GM18951 (cell line): ENCODE data around the gene RNF2.

Experiments used
- POLR2A ChIP-seq: IDR thresholded peaks from 4 replicates; pipeline ENCODE4 v1.6.1; 2011; ENCODE audit warnings: mild to moderate bottlenecking; ENCODE audit not compliant: insufficient read length, insufficient read depth; ENCODE audit errors: extremely low read depth
- in situ Hi-C: fragments of 300-500 bp; cut with MboI; formaldehyde crosslinking; loops from one replicate; pipeline ENCODE4 v1.12.0; 2022; ENCODE audit warnings: low sequenced_read_pairs, mixed read lengths, inconsistent platforms; ENCODE audit not compliant: unreplicated experiment

The RNF2 gene

GRCh38 chr1:185039726-185040407, 5.5 kb upstream of the RNF2 start:
- TF ChIP-seq POLR2A, result no peak
- in situ Hi-C loops, result no loop called here

- TF ChIP-seq POLR2A, result no peak
- in situ Hi-C loops, result no loop called here
Measured at GRCh38 chr1:185040408-185040735, 5.0 kb upstream of the RNF2 start.

GRCh38 chr1:185041742-185042141, 3.6 kb upstream of the RNF2 start:
- in situ Hi-C loops, result no loop called here
- TF ChIP-seq POLR2A, result no peak

GRCh38 chr1:185042737-185043136, 2.6 kb upstream of the RNF2 start:
- in situ Hi-C loops, result no loop called here

GRCh38 chr1:185044387-185044786, 971 bp upstream of the RNF2 start:
- in situ Hi-C loops, result no loop called here
- no peak for TF ChIP-seq POLR2A

More at GRCh38 chr1:185042737-185043136, 2.6 kb upstream of the RNF2 start:
- TF ChIP-seq POLR2A, result no peak

- TF ChIP-seq POLR2A, result no peak
- in situ Hi-C loops, result no loop called here
Measured at GRCh38 chr1:185045814-185046492, 595 bp downstream of the RNF2 start.

GRCh38 chr1:185046668-185047067, 1.3 kb downstream of the RNF2 start:
- no peak for TF ChIP-seq POLR2A
- in situ Hi-C loops, result no loop called here

GRCh38 chr1:185049670-185050069, 4.3 kb downstream of the RNF2 start:
- in situ Hi-C loops, result no loop called here
- no peak for TF ChIP-seq POLR2A

GRCh38 chr1:185050823-185051451, 5.6 kb downstream of the RNF2 start:
- no peak for TF ChIP-seq POLR2A
- in situ Hi-C loops, result no loop called here

GRCh38 chr1:185053204-185053603, 7.8 kb downstream of the RNF2 start:
- in situ Hi-C loops, result no loop called here
- TF ChIP-seq POLR2A, result no peak

- in situ Hi-C loops, result no loop called here
- TF ChIP-seq POLR2A, result no peak
Measured at GRCh38 chr1:185054365-185055060, 9.2 kb downstream of the RNF2 start.

- no peak for TF ChIP-seq POLR2A
- in situ Hi-C loops, result no loop called here
Measured at GRCh38 chr1:185058110-185058509, 12.8 kb downstream of the RNF2 start.

GRCh38 chr1:185058876-185059275, 13.5 kb downstream of the RNF2 start:
- TF ChIP-seq POLR2A, result no peak
- in situ Hi-C loops, result no loop called here
